GM18511 (cell line): ENCODE measurements around the gene SMARCC1.

Experiments
- ATAC-seq: cut with Tn5 transposase; IDR thresholded peaks from one replicate; pipeline ENCODE4 v1.9.1; 2021; ENCODE audit warnings: mild to moderate bottlenecking, moderate library complexity; ENCODE audit not compliant: unreplicated experiment

SMARCC1 gene

GRCh38 chr3:47565734-47566550 is 215.8 kb downstream of the SMARCC1 start:
- no peak for ATAC-seq

GRCh38 chr3:47556351-47556750 is 225.3 kb downstream of the SMARCC1 start:
- no peak for ATAC-seq

- no peak for ATAC-seq
These were observed 227.4 kb downstream of the SMARCC1 start for GRCh38 chr3:47554335-47554734.

GRCh38 chr3:47553407-47553806 is 228.3 kb downstream of the SMARCC1 start:
- ATAC-seq: no peak

- ATAC-seq: no peak
These were observed 239.1 kb downstream of the SMARCC1 start for GRCh38 chr3:47542471-47543173.

- no peak for ATAC-seq
These were observed 240.0 kb downstream of the SMARCC1 start for GRCh38 chr3:47541583-47542108.

GRCh38 chr3:47540281-47540680 is 241.4 kb downstream of the SMARCC1 start:
- no peak for ATAC-seq

- no peak for ATAC-seq
These were observed 244.7 kb downstream of the SMARCC1 start for GRCh38 chr3:47536967-47537366.

GRCh38 chr3:47536221-47536891 is 245.3 kb downstream of the SMARCC1 start:
- ATAC-seq: no peak
